IMR-90 (cell line): ENCODE measurements around the gene METTL25. TPM values are rescaled to one million over a fixed set of nuclear protein-coding genes. Genes with fewer than 3 reads are reported as not detected.

Experiments used
- ATAC-seq: fragments of 200-7000 bp; cut with Tn5 transposase; 2 replicates; pipeline ENCODE4 v1.9.1; 2020; ENCODE audit warnings: low read depth, mild to moderate bottlenecking, moderate library complexity
- BruUV-seq: library from RNA; stranded (reverse); fragments of 400-500 nt; replicated peaks from 2 replicates; lab custom pipeline; 2021; lab: Mats Ljungman, UMichigan
- CTCF ChIA-PET: fragments of 300-600 bp; formaldehyde crosslinking; extraction: SDS; loops from one replicate; lab custom pipeline; 2021; ENCODE audit warnings: antibody characterized with exemption; lab: Yijun Ruan, JAX
- POLR2A ChIA-PET: fragments of 300-600 bp; sonication (Branson Sonifier 250); formaldehyde crosslinking; loops from one replicate; lab custom pipeline; 2022; ENCODE audit warnings: antibody characterized with exemption; ENCODE audit not compliant: unreplicated experiment; lab: Charles Lee
- DNase-seq: peaks from one replicate; pipeline ENCODE4 v3.0.0; 2013
- H2AFZ ChIP-seq: replicated peaks from 2 replicates; pipeline ENCODE3; 2013; ENCODE audit warnings: low read length, mild to moderate bottlenecking; ENCODE audit not compliant: poor library complexity
- H2AK5ac ChIP-seq: 2 replicates; pipeline ENCODE4 v1.6.1; 2013; ENCODE audit warnings: low read depth, low read length, inconsistent platforms
- H2AK9ac ChIP-seq: replicated peaks from 2 replicates; pipeline ENCODE3; 2013; ENCODE audit warnings: mild to moderate bottlenecking, low read depth, low read length, moderate library complexity; ENCODE audit not compliant: poor library complexity
- H2BK120ac ChIP-seq: 2 replicates; pipeline ENCODE4 v1.6.1; 2013; ENCODE audit warnings: low read depth, low read length, inconsistent platforms
- H2BK15ac ChIP-seq: 3 replicates; pipeline ENCODE4 v1.6.1; 2013; ENCODE audit warnings: low read depth, low read length, inconsistent platforms
- H2BK20ac ChIP-seq: 2 replicates; pipeline ENCODE4 v1.6.1; 2013; ENCODE audit warnings: low read depth, mild to moderate bottlenecking, inconsistent platforms, low read length, moderate library complexity
- H2BK5ac ChIP-seq: 2 replicates; pipeline ENCODE4 v1.6.1; 2013; ENCODE audit warnings: mild to moderate bottlenecking, low read depth, low read length, inconsistent platforms; ENCODE audit not compliant: poor library complexity, severe bottlenecking
- H3K14ac ChIP-seq: replicated peaks from 2 replicates; pipeline ENCODE4 v1.6.1; 2013; ENCODE audit warnings: low read depth, low read length, inconsistent platforms
- H3K18ac ChIP-seq: 2 replicates; pipeline ENCODE4 v1.6.1; 2013; ENCODE audit warnings: low read depth, low read length, control low read depth
- H3K23ac ChIP-seq: 2 replicates; pipeline ENCODE4 v1.6.1; 2013; ENCODE audit warnings: low read depth, low read length, inconsistent platforms
- H3K27ac ChIP-seq: 2 replicates; pipeline ENCODE4 v1.5.1; 2013; ENCODE audit warnings: mild to moderate bottlenecking, control low read depth, low read length; ENCODE audit not compliant: insufficient read depth
- H3K27me3 ChIP-seq: 2 replicates; pipeline ENCODE4 v1.6.1; 2013; ENCODE audit warnings: low read length; ENCODE audit not compliant: control insufficient read depth, insufficient read depth
- H3K36me3 ChIP-seq: 2 replicates; pipeline ENCODE4 v1.6.1; 2013; ENCODE audit warnings: low read length, mixed read lengths; ENCODE audit not compliant: control insufficient read depth, insufficient read depth
- H3K4ac ChIP-seq: 2 replicates; pipeline ENCODE4 v1.6.1; 2013; ENCODE audit warnings: low read depth, low read length, inconsistent platforms
- H3K4me1 ChIP-seq: 2 replicates; pipeline ENCODE4 v1.6.1; 2013; ENCODE audit warnings: low read length, mixed read lengths; ENCODE audit not compliant: control insufficient read depth, insufficient read depth
- H3K4me2 ChIP-seq: 2 replicates; pipeline ENCODE4 v1.6.1; 2013; ENCODE audit warnings: low read depth, mild to moderate bottlenecking, control low read depth, low read length, moderate library complexity
- H3K4me3 ChIP-seq: 2 replicates; pipeline ENCODE4 v1.5.1; 2013; ENCODE audit warnings: low read depth, mild to moderate bottlenecking, control low read depth, low read length, moderate library complexity; ENCODE audit not compliant: insufficient read depth
- H3K56ac ChIP-seq: 2 replicates; pipeline ENCODE4 v1.6.1; 2013; ENCODE audit warnings: low read length, inconsistent platforms; ENCODE audit not compliant: insufficient read depth; ENCODE audit errors: extremely low read depth
- H3K79me1 ChIP-seq, 2 experiments: 2 replicates each; pipeline ENCODE4 v1.6.1; 2013; ENCODE audit warnings: low read length in 2 of 2, inconsistent platforms in 1 of 2, low read depth in 1 of 2
- H3K9ac ChIP-seq: 2 replicates; pipeline ENCODE4 v1.6.1; 2013; ENCODE audit warnings: low read depth, low read length, control low read depth
- H3K9me1 ChIP-seq: 2 replicates; pipeline ENCODE4 v1.6.1; 2013; ENCODE audit warnings: low read length, inconsistent platforms; ENCODE audit not compliant: insufficient read depth
- H3K9me3 ChIP-seq: 2 replicates; pipeline ENCODE4 v1.6.1; 2013; ENCODE audit warnings: low read length; ENCODE audit not compliant: control insufficient read depth, insufficient read depth
- H4K20me1 ChIP-seq: 2 replicates; pipeline ENCODE4 v1.6.1; 2013; ENCODE audit warnings: low read length, inconsistent platforms; ENCODE audit not compliant: insufficient read depth
- H4K5ac ChIP-seq: 2 replicates; pipeline ENCODE4 v1.6.1; 2013; ENCODE audit warnings: mild to moderate bottlenecking, low read depth, low read length, control low read depth
- H4K8ac ChIP-seq, 2 experiments: 2 replicates each; pipeline ENCODE4 v1.6.1; 2013; ENCODE audit warnings: low read depth in 2 of 2, low read length in 2 of 2, control low read depth in 1 of 2, inconsistent platforms in 1 of 2
- H4K91ac ChIP-seq: 2 replicates; pipeline ENCODE4 v1.6.1; 2013; ENCODE audit warnings: low read depth, low read length, inconsistent platforms; ENCODE audit not compliant: insufficient read depth
- BHLHE40 ChIP-seq: fragments of 150-350 bp; IDR thresholded peaks from 2 replicates; pipeline ENCODE4 v1.6.1; 2016; ENCODE audit warnings: mild to moderate bottlenecking, low read depth, low read length
- CEBPB ChIP-seq: IDR thresholded peaks from 2 replicates; pipeline ENCODE4 v1.6.1; 2012; ENCODE audit warnings: low read depth, low read length, improper control_type of control experiment
- CHD1 ChIP-seq: IDR thresholded peaks from 2 replicates; pipeline ENCODE4 v1.6.1; 2012; ENCODE audit warnings: low read depth, low read length, improper control_type of control experiment
- FOS ChIP-seq: fragments of 150-350 bp; IDR thresholded peaks from 2 replicates; pipeline ENCODE4 v1.6.1; 2016; ENCODE audit warnings: low read depth, low read length
- MAFK ChIP-seq: IDR thresholded peaks from 2 replicates; pipeline ENCODE4 v1.6.1; 2012; ENCODE audit warnings: low read depth, low read length, improper control_type of control experiment
- MAZ ChIP-seq: IDR thresholded peaks from 2 replicates; pipeline ENCODE4 v1.6.1; 2012; ENCODE audit warnings: low read depth, mild to moderate bottlenecking, low read length, improper control_type of control experiment, moderate library complexity, borderline replicate concordance
- MXI1 ChIP-seq: IDR thresholded peaks from 2 replicates; pipeline ENCODE4 v1.6.1; 2012; ENCODE audit warnings: low read depth, mild to moderate bottlenecking, low read length, moderate library complexity, borderline replicate concordance
- NFE2L2 ChIP-seq: fragments of 150-350 bp; IDR thresholded peaks from 2 replicates; pipeline ENCODE4 v1.6.1; 2016; ENCODE audit warnings: low read depth, mild to moderate bottlenecking, low read length
- POLR2A ChIP-seq: IDR thresholded peaks from 2 replicates; pipeline ENCODE4 v1.6.1; 2012; ENCODE audit warnings: mild to moderate bottlenecking, low read depth, low read length
- RAD21 ChIP-seq: IDR thresholded peaks from 2 replicates; pipeline ENCODE4 v1.6.1; 2012; ENCODE audit warnings: low read length, improper control_type of control experiment
- RCOR1 ChIP-seq: IDR thresholded peaks from 2 replicates; pipeline ENCODE4 v1.6.1; 2012; ENCODE audit warnings: mild to moderate bottlenecking, low read length, improper control_type of control experiment; ENCODE audit not compliant: insufficient replicate concordance
- RFX5 ChIP-seq: IDR thresholded peaks from 2 replicates; pipeline ENCODE4 v1.8.0; 2012; ENCODE audit warnings: low read depth, mild to moderate bottlenecking, low read length, moderate library complexity
- SMC3 ChIP-seq: fragments of 150-350 bp; IDR thresholded peaks from 2 replicates; pipeline ENCODE4 v1.6.1; 2016; ENCODE audit warnings: low read depth, mild to moderate bottlenecking, antibody characterized with exemption, low read length, moderate library complexity
- dilution Hi-C: fragments of 300-500 bp; cut with HindIII; formaldehyde crosslinking; loops from one replicate; pipeline ENCODE4 v1.14.3; 2018; ENCODE audit warnings: low sequenced_read_pairs; ENCODE audit not compliant: unreplicated experiment
- in situ Hi-C: fragments of 300-500 bp; cut with MboI; formaldehyde crosslinking; loops from 3 replicates; pipeline ENCODE4 v1.14.3; 2019; ENCODE audit warnings: low sequenced_read_pairs, inconsistent platforms, mixed read lengths
- intact Hi-C: fragments of 100-400 bp; cut with micrococcal nuclease; formaldehyde crosslinking; loops from 2 replicates; pipeline ENCODE4 v1.10.0; 2022
- polyA plus RNA-seq, 3 experiments: library from polyadenylated mRNA; depleted of rRNA; stranded (reverse); fragments of >200 nt; gene quantifications; 2 replicates each; pipeline ENCODE4 v1.2.3, GENCODE V29; 2012; ENCODE audit warnings: low replicate concordance in 1 of 3
- total RNA-seq: library from RNA; depleted of rRNA; stranded (reverse); fragments of >200 nt; gene quantifications from 2 replicates; pipeline ENCODE4 v1.2.3, GENCODE V29; 2012
- TF ChIP-seq, protein P1 (sequence below): fragments of 150-350 bp; IDR thresholded peaks from 2 replicates; pipeline ENCODE4 v1.6.1; 2017; ENCODE audit warnings: mild to moderate bottlenecking, antibody characterized with exemption, low read length, low read depth
- TF ChIP-seq, protein P2 (sequence below): conservative IDR thresholded peaks from 2 replicates; pipeline ENCODE4 v1.5.1; 2012; ENCODE audit warnings: mild to moderate bottlenecking, low read depth, low read length, improper control_type of control experiment
- TF ChIP-seq, protein P3 (sequence below): fragments of 150-350 bp; IDR thresholded peaks from 2 replicates; pipeline ENCODE4 v1.6.1; 2016; ENCODE audit warnings: low read depth, mild to moderate bottlenecking, low read length, moderate library complexity, borderline replicate concordance

METTL25 gene
- total and polyA plus RNA-seq, 2 of the 4 experiments (the other 2 are of a cell fraction) = 2.6 to 3.0 TPM

DNA sequence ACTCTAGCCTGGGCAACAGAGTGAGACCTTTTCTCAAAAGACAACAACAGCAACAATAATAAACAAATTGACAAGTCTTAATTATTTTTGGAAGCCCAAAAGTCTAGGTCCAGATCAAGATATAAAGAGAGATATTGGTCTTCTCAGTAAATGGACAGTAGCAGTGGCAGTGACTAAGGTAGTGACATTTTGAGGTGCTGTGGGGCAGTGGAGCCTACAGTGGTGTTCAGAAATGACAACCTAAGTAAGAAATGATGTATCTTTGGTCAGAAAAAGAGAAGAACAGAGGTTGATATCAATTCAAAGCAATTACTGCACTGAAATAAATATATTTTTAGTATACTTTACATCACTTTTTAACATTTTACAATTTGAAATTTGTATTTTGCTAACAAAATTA lies 20.7 kb downstream of the METTL25 start:
- ATAC-seq (no peak), DNase-seq (no peak)
- H4K91ac ChIP-seq = no peak overlapping the region
- H3K9me3 ChIP-seq = no peaks in the 10 kb centered on the region
- H3K14ac ChIP-seq = no peak overlapping the region
- no peak overlapping the region for H2BK15ac ChIP-seq
- H3K4me2 ChIP-seq = no peak overlapping the region
- no peak overlapping the region for H2AFZ ChIP-seq
- no peaks in the 10 kb centered on the region for H3K4me1 ChIP-seq
- no peak overlapping the region for H3K9ac ChIP-seq
- POLR2A ChIA-PET = no interaction called here
- in situ Hi-C loops = no loop called here
- H3K18ac ChIP-seq = no peak overlapping the region
- no peak overlapping the region for H4K8ac ChIP-seq
- CTCF ChIA-PET = interaction anchor here (1.3 kb wide), 1 partner anchor 21 kb away, joined by 3 read pairs; the partner anchor contains the start of genes CCDC59 and METTL25
- no peak overlapping the region for H3K23ac ChIP-seq
- H3K79me1 ChIP-seq = no peaks in the 10 kb centered on the region
- no peak overlapping the region for H2BK5ac ChIP-seq
- dilution Hi-C loops = no loop called here
- no peak overlapping the region for H3K56ac ChIP-seq
- no peak overlapping the region for H4K5ac ChIP-seq
- H2BK120ac ChIP-seq = no peak overlapping the region
- no peak for TF ChIP-seq FOS
- TF ChIP-seq RFX5 = no peak
- TF ChIP-seq SMC3 = no peak
- TF ChIP-seq POLR2A = no peak
- no peak for TF ChIP-seq MAZ
- TF ChIP-seq, protein P1, sequence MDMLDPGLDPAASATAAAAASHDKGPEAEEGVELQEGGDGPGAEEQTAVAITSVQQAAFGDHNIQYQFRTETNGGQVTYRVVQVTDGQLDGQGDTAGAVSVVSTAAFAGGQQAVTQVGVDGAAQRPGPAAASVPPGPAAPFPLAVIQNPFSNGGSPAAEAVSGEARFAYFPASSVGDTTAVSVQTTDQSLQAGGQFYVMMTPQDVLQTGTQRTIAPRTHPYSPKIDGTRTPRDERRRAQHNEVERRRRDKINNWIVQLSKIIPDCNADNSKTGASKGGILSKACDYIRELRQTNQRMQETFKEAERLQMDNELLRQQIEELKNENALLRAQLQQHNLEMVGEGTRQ = no peak
- no peak for TF ChIP-seq MAFK
- TF ChIP-seq, protein P2, sequence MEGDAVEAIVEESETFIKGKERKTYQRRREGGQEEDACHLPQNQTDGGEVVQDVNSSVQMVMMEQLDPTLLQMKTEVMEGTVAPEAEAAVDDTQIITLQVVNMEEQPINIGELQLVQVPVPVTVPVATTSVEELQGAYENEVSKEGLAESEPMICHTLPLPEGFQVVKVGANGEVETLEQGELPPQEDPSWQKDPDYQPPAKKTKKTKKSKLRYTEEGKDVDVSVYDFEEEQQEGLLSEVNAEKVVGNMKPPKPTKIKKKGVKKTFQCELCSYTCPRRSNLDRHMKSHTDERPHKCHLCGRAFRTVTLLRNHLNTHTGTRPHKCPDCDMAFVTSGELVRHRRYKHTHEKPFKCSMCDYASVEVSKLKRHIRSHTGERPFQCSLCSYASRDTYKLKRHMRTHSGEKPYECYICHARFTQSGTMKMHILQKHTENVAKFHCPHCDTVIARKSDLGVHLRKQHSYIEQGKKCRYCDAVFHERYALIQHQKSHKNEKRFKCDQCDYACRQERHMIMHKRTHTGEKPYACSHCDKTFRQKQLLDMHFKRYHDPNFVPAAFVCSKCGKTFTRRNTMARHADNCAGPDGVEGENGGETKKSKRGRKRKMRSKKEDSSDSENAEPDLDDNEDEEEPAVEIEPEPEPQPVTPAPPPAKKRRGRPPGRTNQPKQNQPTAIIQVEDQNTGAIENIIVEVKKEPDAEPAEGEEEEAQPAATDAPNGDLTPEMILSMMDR = no peak
- TF ChIP-seq CEBPB = no peak
- TF ChIP-seq BHLHE40 = no peak
- TF ChIP-seq RCOR1 = no peak
- TF ChIP-seq, protein P3, sequence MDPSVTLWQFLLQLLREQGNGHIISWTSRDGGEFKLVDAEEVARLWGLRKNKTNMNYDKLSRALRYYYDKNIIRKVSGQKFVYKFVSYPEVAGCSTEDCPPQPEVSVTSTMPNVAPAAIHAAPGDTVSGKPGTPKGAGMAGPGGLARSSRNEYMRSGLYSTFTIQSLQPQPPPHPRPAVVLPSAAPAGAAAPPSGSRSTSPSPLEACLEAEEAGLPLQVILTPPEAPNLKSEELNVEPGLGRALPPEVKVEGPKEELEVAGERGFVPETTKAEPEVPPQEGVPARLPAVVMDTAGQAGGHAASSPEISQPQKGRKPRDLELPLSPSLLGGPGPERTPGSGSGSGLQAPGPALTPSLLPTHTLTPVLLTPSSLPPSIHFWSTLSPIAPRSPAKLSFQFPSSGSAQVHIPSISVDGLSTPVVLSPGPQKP = no peak
- TF ChIP-seq MXI1 = no peak
- no peak for TF ChIP-seq CHD1
- no peak for TF ChIP-seq NFE2L2
- no peak for TF ChIP-seq RAD21
- no peaks in the 10 kb centered on the region for H3K27me3 ChIP-seq
- no peaks in the 10 kb centered on the region for H3K36me3 ChIP-seq
- no peaks in the 10 kb centered on the region for H3K9me1 ChIP-seq
- no peak overlapping the region for H2AK9ac ChIP-seq
- H3K4me3 ChIP-seq = no peak overlapping the region
- intact Hi-C loops = no loop called here
- no peak overlapping the region for H3K4ac ChIP-seq
- H2BK20ac ChIP-seq = no peak overlapping the region
- no peak overlapping the region for H3K27ac ChIP-seq
- no peaks in the 10 kb centered on the region for H4K20me1 ChIP-seq
- BruUV-seq = no TSS peak
- no peak overlapping the region for H2AK5ac ChIP-seq
